Hepatocyte (in vitro differentiated cells): ENCODE data around the gene ADGRF1. TPM values are rescaled to one million over a fixed set of nuclear protein-coding genes. Genes with fewer than 3 reads are reported as not detected.

Source experiments
- DNase-seq: peaks from one replicate; pipeline ENCODE4 v3.0.0-alpha.2; 2016; ENCODE audit warnings: low spot score
- H2AFZ ChIP-seq: fragments of 200-600 bp; sonication (generic); 2 replicates; pipeline ENCODE4 v1.6.0; 2016; ENCODE audit warnings: antibody characterized with exemption, mild to moderate bottlenecking
- H3K27ac ChIP-seq: fragments of 200-600 bp; sonication (generic); 2 replicates; pipeline ENCODE4 v1.5.1; 2016; ENCODE audit warnings: mild to moderate bottlenecking
- H3K27me3 ChIP-seq: fragments of 200-600 bp; sonication (generic); 2 replicates; pipeline ENCODE4 v1.6.1; 2016
- H3K36me3 ChIP-seq: fragments of 200-600 bp; sonication (generic); replicated peaks from 2 replicates; pipeline ENCODE4 v1.5.1; 2016; ENCODE audit warnings: low read depth; ENCODE audit not compliant: insufficient read depth
- H3K4me1 ChIP-seq: fragments of 200-600 bp; sonication (generic); 2 replicates; pipeline ENCODE4 v1.5.1; 2016; ENCODE audit warnings: mild to moderate bottlenecking, moderate library complexity; ENCODE audit not compliant: insufficient read depth
- H3K4me2 ChIP-seq: fragments of 200-600 bp; sonication (generic); 2 replicates; pipeline ENCODE4 v1.6.0; 2016
- H3K4me3 ChIP-seq: fragments of 200-600 bp; sonication (generic); 2 replicates; pipeline ENCODE4 v1.5.1; 2016; ENCODE audit warnings: mild to moderate bottlenecking
- H3K79me2 ChIP-seq: fragments of 200-600 bp; sonication (generic); 2 replicates; pipeline ENCODE4 v1.6.0; 2017; ENCODE audit warnings: mild to moderate bottlenecking
- H3K9me2 ChIP-seq: fragments of 200-600 bp; sonication (generic); replicated peaks from 2 replicates; pipeline ENCODE4 v1.6.0; 2017; ENCODE audit warnings: mild to moderate bottlenecking; ENCODE audit not compliant: insufficient read depth
- H3K9me3 ChIP-seq: fragments of 200-600 bp; sonication (generic); 2 replicates; pipeline ENCODE4 v1.5.1; 2016; ENCODE audit warnings: low read depth, mild to moderate bottlenecking
- H4K20me1 ChIP-seq: fragments of 200-600 bp; sonication (generic); 2 replicates; pipeline ENCODE4 v1.6.0; 2016; ENCODE audit warnings: mild to moderate bottlenecking; ENCODE audit not compliant: insufficient read depth, poor library complexity, severe bottlenecking
- CTCF ChIP-seq: fragments of 200-600 bp; sonication (generic); IDR thresholded peaks from 2 replicates; pipeline ENCODE4 v1.5.1; 2016; ENCODE audit warnings: antibody characterized with exemption, mild to moderate bottlenecking; ENCODE audit not compliant: poor library complexity
- EZH2 ChIP-seq: fragments of 200-600 bp; sonication (generic); IDR thresholded peaks from 2 replicates; pipeline ENCODE4 v1.6.1; 2016; ENCODE audit warnings: antibody characterized with exemption, mild to moderate bottlenecking, borderline replicate concordance
- EZH2phosphoT487 ChIP-seq: fragments of 200-600 bp; sonication (generic); IDR thresholded peaks from one replicate; pipeline ENCODE4 v1.6.1; 2018; ENCODE audit warnings: antibody characterized with exemption, mild to moderate bottlenecking, low read depth, moderate library complexity; ENCODE audit not compliant: unreplicated experiment, severe bottlenecking
- WGBS: methylation state at CpG from one replicate; pipeline ENCODE4 v1.1.6; 2016; ENCODE audit warnings: low lambda C conversion rate; ENCODE audit errors: missing lambda C conversion rate; 5-methylcytosine and 5-hydroxymethylcytosine counted together
- polyA plus RNA-seq: library from polyadenylated mRNA; unstranded; fragments of >200 nt; fragmentation: Nextera tagmentation; extraction: Ambion mirVana; gene quantifications from 2 replicates; pipeline ENCODE4 v1.2.1, GENCODE V29; 2016
- total RNA-seq: library from RNA; depleted of rRNA; stranded (reverse); fragments of >200 nt; gene quantifications from 2 replicates; pipeline ENCODE4 v1.2.3, GENCODE V29; 2014

The ADGRF1 gene
- total and polyA plus RNA-seq, 2 experiments from 2014 or later: 1.7 to 2.8 TPM

- no peaks in the 10 kb centered on the region for H3K36me3 ChIP-seq
- H3K79me2 ChIP-seq: no peaks in the 10 kb centered on the region
- H3K27ac ChIP-seq: no peak overlapping the region
- peaks cover 22% of the 10 kb centered on the region for H3K4me1 ChIP-seq
- no peaks in the 10 kb centered on the region for H3K27me3 ChIP-seq
- no peak for TF ChIP-seq CTCF
- no peak for TF ChIP-seq EZH2phosphoT487
- no peak for TF ChIP-seq EZH2
- H2AFZ ChIP-seq: no peak overlapping the region
- H3K9me2 ChIP-seq: no peaks in the 10 kb centered on the region
- no peak overlapping the region for H3K4me3 ChIP-seq
- DNase-seq: no peak
- no peaks in the 10 kb centered on the region for H4K20me1 ChIP-seq
- 94% methylated on average over 4 of the region's 4 CpGs for WGBS
- H3K4me2 ChIP-seq: no peak overlapping the region
- no peaks in the 10 kb centered on the region for H3K9me3 ChIP-seq
These were observed 41.3 kb downstream of the ADGRF1 start for GRCh38 chr6:47000842-47001241.

- Histone ChIP-seq H3K36me3 (no peaks in the 10 kb centered on the region), H3K4me1 (peaks cover 22% of the 10 kb centered on the region), H3K4me3 (no peak overlapping the region), H3K27ac (peak overlapping the region; percentile 32), H3K79me2 (no peaks in the 10 kb centered on the region), H2AFZ (no peak overlapping the region), H3K27me3 (no peaks in the 10 kb centered on the region), H4K20me1 (no peaks in the 10 kb centered on the region), H3K4me2 (no peak overlapping the region), H3K9me3 (no peaks in the 10 kb centered on the region), H3K9me2 (no peaks in the 10 kb centered on the region)
- DNase-seq: no peak
- TF ChIP-seq EZH2phosphoT487 (no peak), EZH2 (no peak), CTCF (no peak)
- 79% methylated on average over 1 of the region's 1 CpG for WGBS
These were observed 43.6 kb downstream of the ADGRF1 start for GRCh38 chr6:46998436-46999017.

GRCh38 chr6:46997646-46998045, 44.5 kb downstream of the ADGRF1 start:
- H3K4me1 ChIP-seq: peaks cover 22% of the 10 kb centered on the region
- H3K4me3 ChIP-seq: no peak overlapping the region
- H2AFZ ChIP-seq: no peak overlapping the region
- no peaks in the 10 kb centered on the region for H3K27me3 ChIP-seq
- no peaks in the 10 kb centered on the region for H3K79me2 ChIP-seq
- peak overlapping the region; percentile 32 for H3K27ac ChIP-seq
- DNase-seq: no peak
- no peaks in the 10 kb centered on the region for H4K20me1 ChIP-seq
- 82% methylated on average over 1 of the region's 1 CpG for WGBS
- H3K4me2 ChIP-seq: no peak overlapping the region
- no peaks in the 10 kb centered on the region for H3K9me2 ChIP-seq
- no peak for TF ChIP-seq EZH2
- no peak for TF ChIP-seq CTCF
- no peak for TF ChIP-seq EZH2phosphoT487
- H3K9me3 ChIP-seq: no peaks in the 10 kb centered on the region
- no peaks in the 10 kb centered on the region for H3K36me3 ChIP-seq
